Endometrial microvascular endothelial cells (primary cell): ENCODE data around the gene CSNK1G1. TPM values are rescaled to one million over a fixed set of nuclear protein-coding genes. Genes with fewer than 3 reads are reported as not detected.
"Not testable (repeated sequence)": the region's sequence is repeated elsewhere in the genome, so short reads cannot be mapped to it uniquely, and the experiment has no call there.

Source experiments
- in situ Hi-C: cut with HindIII; loops from 2 replicates; pipeline ENCODE4 v1.10.0; 2017; ENCODE audit warnings: low sequenced_read_pairs, low pct_unique_long_range_greater_than_20kb; ENCODE audit errors: inconsistent ontology term
- total RNA-seq: library from RNA; depleted of rRNA; stranded (reverse); fragments of >200 nt; gene quantifications from one replicate; pipeline ENCODE4 v1.2.3, GENCODE V29; 2015; ENCODE audit errors: inconsistent ontology term

Gene CSNK1G1
- total RNA-seq, 1 donor from 2014 or later, result 31.8 TPM

GRCh38 chr15:64251121-64251520, 104.9 kb downstream of the CSNK1G1 start:
- in situ Hi-C loops, result no loop called here

- in situ Hi-C loops, result no loop called here
Observed at GRCh38 chr15:64249883-64250575, 105.9 kb downstream of the CSNK1G1 start.

GRCh38 chr15:64249406-64249805, 106.6 kb downstream of the CSNK1G1 start:
- in situ Hi-C loops, result no loop called here

DNA sequence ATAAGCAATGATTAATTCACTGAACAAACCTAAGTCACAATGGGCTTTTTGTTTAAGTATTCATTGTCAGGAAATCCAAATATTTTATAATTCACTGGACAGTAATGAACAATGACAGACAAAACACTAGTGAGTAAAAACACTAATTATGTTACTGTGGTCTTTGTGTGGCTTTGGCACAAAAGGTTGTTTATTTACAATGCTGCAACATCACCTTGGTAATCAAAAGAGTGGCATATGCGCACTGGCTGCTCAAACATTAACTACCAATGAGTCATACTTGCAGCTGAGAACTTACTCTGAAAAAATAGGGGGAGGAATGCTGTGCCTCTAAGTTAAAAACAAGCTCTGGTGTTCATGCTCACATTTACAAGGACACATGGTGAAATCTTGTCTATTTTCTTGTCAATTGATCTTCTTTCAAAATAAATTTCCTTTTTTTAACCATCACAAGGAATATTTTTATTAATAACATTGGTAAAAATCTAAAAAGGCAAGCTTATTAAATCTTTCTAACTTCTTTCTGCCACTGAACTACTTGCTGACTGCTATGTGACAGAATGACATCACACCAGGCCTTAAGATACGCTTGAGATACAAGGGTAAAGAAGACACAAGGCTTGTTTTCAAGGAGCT, 107.9 kb downstream of the CSNK1G1 start:
- in situ Hi-C loops, result no loop called here

GRCh38 chr15:64247535-64247905, 108.5 kb downstream of the CSNK1G1 start:
- in situ Hi-C loops, result no loop called here

DNA sequence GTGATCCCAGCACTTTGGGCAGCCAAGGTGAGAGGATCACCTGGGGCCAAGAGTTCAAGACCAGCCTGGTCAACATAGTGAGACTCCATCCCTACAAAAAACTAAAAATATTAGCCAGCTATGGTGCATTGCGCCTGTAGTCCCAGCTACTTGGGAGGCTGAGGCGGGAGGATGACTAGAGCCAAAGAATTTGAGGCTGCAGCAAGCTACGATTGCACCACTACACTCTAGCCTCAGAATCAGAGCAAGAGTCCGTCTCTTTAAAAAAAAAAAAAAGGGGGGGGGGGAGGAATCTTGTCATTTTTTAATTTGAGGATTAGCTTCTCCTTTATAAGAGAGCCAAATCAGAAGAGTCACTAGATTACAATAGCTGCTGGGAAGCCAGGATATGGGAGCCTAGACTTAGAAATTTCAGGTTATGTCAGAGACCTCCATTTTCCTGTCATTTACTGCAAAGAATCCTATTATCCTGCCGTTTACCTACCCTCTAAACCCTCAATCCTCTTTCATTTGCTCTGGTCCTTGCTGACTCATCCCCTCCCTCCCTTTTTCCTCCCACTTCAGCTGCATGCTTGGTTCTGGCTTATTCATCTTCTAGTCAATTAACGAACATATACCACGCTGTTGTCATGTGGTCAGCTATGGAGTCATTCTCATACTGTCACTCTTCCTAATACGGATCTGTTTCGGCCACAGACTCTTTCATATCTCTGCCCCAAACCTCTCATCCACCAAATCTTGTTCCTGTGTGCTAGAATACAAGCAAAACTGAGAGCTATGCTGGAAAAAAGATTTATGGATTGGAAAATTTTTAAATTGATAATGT, 109.4 kb downstream of the CSNK1G1 start:
- in situ Hi-C loops, result no loop called here

- in situ Hi-C loops, result no loop called here
Observed at GRCh38 chr15:64245405-64245804, 110.6 kb downstream of the CSNK1G1 start.

DNA sequence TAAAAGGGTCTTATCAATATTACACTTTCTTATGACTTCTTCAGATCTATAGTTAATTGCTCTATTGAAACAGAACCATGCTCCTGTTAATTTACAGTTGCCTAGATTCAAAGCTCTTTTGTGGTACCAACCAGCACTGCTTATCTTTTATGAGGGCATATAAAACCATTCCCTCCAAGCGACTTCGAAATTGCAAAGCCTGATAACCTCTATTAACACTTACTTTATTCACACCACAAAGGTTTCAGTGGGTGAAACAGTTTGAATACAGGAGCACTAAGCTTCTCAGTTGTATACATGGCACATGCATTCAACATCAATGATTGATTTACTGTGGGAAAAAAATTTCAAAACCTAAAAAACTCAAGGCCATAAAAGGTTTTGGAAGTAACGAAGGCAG, 118.3 kb downstream of the CSNK1G1 start:
- in situ Hi-C loops, result no loop called here

DNA sequence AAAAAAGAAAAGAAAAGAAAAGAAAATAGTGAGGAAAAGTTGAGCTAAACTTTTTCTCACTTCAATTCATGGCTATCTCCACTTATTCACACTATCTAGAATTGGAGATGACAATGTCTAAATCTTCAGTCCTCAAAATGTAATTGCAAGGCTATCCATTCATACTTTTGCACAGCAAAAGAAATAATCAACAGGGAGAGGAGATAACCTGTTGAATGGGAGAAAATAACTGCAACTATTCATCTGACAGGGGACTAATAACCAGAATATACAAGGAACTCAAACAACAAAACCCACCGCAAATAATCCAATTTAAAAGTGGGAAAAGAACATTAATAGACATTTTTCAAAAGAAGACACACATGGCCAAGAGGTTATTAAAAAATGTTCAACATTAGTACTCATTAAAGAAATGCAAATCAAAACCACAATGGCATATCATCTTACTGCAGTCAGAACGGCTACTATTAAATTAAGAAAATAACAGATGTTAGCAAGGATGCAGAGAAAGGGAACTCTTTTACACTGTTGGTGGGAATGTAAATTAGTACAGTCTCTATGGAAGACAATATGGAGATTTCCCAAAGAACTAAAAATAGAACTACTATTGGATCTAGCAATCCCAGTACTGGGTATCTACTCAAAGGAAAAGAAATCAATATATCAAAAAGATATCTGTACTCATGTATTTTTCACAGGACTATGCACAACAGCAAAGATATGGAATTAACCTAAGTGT, 119.6 kb downstream of the CSNK1G1 start:
- in situ Hi-C loops, result no loop called here

- in situ Hi-C loops, result no loop called here
Observed at GRCh38 chr15:64235552-64235951, 120.4 kb downstream of the CSNK1G1 start.

- in situ Hi-C loops, result no loop called here
Observed at GRCh38 chr15:64233299-64233698, 122.7 kb downstream of the CSNK1G1 start.

DNA sequence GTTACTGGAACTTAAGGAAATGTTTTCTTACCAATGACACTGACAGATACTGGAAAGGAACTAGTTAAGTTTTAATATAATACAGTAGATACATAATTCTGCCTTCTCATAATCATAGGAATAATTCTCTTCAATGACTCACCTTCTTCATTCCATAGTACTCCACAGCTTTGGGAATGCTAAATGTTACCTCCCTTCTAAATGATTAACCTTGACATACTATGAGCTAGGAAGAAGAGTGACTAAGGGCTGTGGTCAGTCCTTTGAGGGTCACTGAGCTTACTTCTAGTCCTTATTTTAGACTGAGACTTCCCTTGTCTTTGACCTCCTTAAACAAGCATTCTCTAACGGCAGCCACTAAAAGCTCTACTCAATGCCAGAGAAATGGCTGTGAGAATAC, 123.6 kb downstream of the CSNK1G1 start:
- in situ Hi-C loops, result no loop called here

GRCh38 chr15:64229129-64229724, 126.7 kb downstream of the CSNK1G1 start:
- in situ Hi-C loops, result no loop called here

DNA sequence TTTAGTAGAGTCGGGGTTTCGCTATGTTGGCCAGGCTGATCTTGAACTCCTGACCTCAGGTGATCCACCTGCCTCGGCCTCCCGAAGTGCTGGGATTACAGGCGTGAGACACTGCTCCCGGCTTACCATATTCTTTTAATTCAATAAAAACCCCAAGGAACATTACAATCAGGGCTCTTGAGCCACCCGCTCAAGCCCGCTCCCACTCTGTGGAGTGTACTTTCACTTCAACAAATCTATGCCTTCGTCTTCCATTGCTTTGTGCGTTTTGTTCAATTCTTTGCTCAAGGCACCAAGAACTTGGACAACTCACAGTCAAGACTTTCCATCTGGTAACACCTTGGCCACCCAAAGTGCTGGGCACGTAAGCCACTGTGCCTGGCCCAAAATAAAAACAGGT, 130.2 kb downstream of the CSNK1G1 start:
- in situ Hi-C loops, result no loop called here

- in situ Hi-C loops, result no loop called here
Observed at GRCh38 chr15:64224511-64224910, 131.5 kb downstream of the CSNK1G1 start.

GRCh38 chr15:64223882-64224281, 132.1 kb downstream of the CSNK1G1 start:
- in situ Hi-C loops, result no loop called here

GRCh38 chr15:64222573-64223366, 133.2 kb downstream of the CSNK1G1 start:
- in situ Hi-C loops, result no loop called here

- in situ Hi-C loops, result not testable (repeated sequence)
Observed at GRCh38 chr15:64221911-64222310, 134.1 kb downstream of the CSNK1G1 start.
